ENCODE data around the gene DNASE1L1. TPM values are rescaled to one million over a fixed set of nuclear protein-coding genes. Genes with fewer than 3 reads are reported as not detected.
A peak's percentile ranks its signal among the peaks of the same experiment; 100 is the strongest.

DNASE1L1 gene, protein sequence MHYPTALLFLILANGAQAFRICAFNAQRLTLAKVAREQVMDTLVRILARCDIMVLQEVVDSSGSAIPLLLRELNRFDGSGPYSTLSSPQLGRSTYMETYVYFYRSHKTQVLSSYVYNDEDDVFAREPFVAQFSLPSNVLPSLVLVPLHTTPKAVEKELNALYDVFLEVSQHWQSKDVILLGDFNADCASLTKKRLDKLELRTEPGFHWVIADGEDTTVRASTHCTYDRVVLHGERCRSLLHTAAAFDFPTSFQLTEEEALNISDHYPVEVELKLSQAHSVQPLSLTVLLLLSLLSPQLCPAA
- 52.3 TPM for total RNA-seq
- long read RNA-seq, transcript DNASE1L1-205 (10 exons, 3,008 nt), result minor isoform, 6 of 35 reads
- long read RNA-seq, transcript DNASE1L1-202 (9 exons, 2,249 nt), result major isoform, 16 of 35 reads
- long read RNA-seq, partial matches to known transcripts, result 1 of 35 reads
- long read RNA-seq, other reads (novel, unspliced or antisense), result 10 of 35 reads

DNA sequence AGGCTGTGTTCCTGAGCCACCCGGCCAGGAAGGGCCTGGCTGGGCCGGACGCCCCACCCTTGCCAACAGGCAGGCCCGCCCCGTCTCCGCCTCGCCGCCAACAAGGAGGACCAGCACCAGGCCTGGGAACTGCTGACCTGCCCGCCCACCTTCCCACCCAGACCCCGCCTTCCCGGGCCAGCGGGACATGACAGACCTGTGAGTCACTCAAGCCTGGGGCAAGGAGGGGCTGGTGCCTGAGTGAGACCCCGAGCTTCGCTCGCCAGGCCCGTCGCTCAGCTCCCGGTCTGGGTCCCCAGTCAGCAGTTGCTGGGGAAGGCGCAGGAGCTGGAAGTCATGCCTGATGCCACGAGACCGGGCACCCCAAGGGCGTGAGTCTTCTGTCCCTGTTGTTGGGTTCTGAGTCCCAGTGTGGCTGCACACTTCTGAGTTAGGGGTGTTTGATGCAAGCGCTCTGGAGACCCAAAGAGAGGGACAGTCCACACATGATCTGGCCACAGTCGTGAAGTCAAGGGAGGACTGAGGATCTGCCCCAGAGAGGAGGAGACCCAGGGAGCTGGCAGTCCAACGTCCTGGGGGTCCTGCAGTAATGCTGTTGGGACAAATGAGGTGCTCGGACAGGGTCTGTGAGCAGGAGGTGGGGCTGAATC is at the start of gene DNASE1L1:
TSS of gene DNASE1L1 (minus strand) at position 33 of the 650 bp plus-strand sequence. CDS start 3,686 bp downstream, outside the sequence.
- peak; percentile 93 for DNase-seq (ENCODE audit: missing footprints)
- intact Hi-C loops (cut with DNase I), result loop anchor here (1.0 kb wide), 1 partner anchor 10 kb away; no protein-coding TSS in a partner anchor

DNA sequence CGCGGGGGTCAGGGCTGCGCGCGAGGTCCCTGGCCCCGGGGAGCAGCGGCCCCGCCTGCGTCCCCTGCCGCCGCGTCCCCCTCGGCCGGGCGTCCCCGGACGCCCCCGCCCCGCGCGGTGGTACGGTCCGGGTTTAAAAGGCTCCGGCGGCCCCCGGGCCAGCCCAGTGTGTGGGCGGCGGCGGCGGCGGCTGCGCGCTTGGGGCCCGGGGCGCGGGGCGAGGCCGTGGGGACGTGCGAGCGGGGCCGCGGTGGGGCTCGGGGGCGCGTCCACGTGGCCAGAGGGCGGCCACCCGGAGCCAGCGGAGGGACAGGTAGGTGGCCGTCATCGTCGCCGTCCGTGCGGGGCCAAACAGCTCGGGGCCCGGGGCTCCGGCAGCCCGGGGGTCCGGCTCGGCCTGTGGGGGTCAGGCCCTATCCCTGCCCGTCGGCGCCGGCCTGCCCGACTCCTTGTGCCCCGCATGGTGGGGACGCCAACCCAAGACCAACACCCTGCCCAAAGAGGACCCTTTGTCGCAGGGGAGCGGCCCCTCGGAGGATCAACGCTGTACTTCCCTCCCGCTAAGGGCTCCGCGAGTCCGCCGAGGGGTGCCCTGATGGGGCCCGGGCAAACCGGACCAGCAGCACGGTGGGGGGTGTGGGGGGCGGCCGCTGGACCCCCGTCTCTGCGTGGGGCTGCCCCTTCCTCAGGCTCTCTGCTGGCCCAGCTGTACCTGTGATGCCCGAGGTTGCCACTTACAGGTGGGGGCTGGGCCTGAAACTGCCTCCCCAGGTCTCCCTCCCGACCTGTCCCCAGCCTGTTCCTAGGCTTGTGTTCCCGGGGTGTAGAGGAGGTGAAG is 49.3 kb upstream of the DNASE1L1 start, which contains the start of gene PLXNA3:
TSS of gene PLXNA3 (plus strand) at position 166 of the 838 bp plus-strand sequence. CDS start 1,903 bp downstream, outside the sequence.
- intact Hi-C loops (cut with DNase I), result loop anchor here (2.0 kb wide), 1 partner anchor 20 kb away; the partner anchor contains the start of gene LAGE3
- peak; percentile 70 for DNase-seq (ENCODE audit: missing footprints)
- peak; percentile 70 for ATAC-seq

More for the DNA sequence above, at the start of gene DNASE1L1:
- ATAC-seq, result peak; percentile 62

DNA sequence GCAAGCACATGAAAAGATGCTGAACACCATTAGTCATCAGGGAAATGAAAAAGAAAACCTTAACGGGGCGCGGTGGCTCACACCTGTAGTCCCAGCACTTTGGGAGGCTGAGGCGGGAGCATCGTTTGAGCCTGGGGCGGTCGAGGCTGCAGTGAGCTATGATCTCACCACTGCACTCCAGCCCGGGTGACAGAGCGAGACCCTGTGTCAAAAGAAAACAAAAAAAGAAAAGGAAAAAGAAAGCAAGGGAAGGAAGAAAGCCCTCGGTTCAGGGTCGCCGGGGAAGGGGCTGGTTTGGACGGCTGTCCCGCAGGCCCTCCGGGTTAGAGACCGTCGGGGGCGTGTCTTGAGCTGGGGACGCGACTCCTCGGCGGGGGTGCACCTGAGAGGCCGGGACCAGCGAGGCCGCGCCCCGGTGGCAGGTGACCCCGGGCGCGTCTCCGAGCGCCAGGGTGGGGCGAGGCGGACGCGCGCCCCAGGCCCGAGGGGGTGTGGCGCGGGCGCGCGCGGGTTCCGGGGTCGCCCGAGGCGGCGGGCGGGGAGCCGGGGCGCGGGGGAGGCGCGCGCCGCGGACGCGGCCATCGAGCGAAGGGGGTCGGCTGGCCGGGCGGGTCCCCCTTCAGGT is 48.5 kb upstream of the DNASE1L1 start:
- ATAC-seq, result peak; percentile 57
- intact Hi-C loops (cut with DNase I), result loop anchor here (2.0 kb wide), 1 partner anchor 21 kb away; the partner anchor contains the start of gene LAGE3
- no peak for DNase-seq (ENCODE audit: missing footprints)

DNA sequence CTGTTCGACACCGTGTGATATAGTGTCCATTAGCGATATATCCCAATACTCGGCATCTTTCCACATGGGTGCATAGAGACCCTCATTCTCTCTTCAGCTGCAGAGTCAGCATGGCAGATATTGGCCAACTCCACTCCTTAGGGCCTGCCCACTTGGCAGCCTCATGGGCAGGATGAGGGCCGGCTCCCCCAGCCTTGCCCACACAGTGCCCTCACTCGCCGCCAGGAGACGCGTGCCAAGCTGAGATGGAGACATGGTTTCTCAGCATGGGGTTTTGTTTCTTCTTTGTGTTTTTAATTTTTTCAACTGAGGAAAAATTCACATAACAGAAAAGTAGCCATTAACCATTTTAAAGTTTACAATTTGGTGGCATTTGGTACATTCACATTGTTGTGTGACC is 43.8 kb upstream of the DNASE1L1 start:
- no peak for ATAC-seq
- intact Hi-C loops (cut with DNase I), result no loop called here
- DNase-seq (ENCODE audit: missing footprints), result no peak

DNA sequence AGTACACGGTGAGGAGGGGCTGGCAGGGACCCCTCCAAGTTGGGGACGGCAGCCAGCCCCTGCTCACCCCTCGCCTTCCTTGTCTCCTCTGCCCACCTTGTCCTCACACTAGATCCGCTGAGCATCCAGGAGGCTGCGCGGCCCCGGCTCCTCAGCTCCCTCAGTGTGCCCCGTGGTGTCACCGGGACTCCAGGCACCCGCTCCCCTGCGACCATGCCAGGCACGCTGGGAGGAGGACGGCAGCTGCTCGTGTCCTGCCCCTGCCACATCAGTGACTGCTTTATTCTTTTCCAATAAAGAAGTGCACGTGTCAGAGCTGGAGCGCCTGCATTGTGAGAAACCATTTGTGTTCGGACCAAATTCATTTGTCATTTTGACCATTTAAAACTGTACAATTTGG is 41.3 kb upstream of the DNASE1L1 start:
- DNase-seq (ENCODE audit: missing footprints) (no peak), ATAC-seq (no peak)
- intact Hi-C loops (cut with DNase I), result no loop called here

DNA sequence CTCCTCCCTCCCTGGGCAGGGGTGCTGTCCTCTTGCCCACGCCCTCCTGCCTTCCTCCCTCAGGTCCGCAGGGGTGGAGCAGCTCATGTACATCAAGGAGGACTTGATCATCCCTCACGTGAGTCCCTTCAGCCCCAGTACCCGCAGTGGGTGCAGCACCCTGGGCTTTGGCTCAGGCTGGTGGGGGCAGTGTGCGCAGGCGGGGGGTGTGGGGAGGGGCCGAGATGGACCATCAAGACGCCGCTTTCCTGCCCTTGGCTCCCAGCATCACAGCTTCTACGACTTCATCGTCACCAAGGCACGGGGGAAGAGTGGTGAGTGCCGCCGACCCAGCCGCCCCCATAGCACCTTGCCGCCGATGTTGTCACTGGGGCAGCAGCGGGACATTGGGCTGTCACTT is 40.6 kb upstream of the DNASE1L1 start:
- DNase-seq (ENCODE audit: missing footprints) (no peak), ATAC-seq (no peak)
- intact Hi-C loops (cut with DNase I), result no loop called here

DNA sequence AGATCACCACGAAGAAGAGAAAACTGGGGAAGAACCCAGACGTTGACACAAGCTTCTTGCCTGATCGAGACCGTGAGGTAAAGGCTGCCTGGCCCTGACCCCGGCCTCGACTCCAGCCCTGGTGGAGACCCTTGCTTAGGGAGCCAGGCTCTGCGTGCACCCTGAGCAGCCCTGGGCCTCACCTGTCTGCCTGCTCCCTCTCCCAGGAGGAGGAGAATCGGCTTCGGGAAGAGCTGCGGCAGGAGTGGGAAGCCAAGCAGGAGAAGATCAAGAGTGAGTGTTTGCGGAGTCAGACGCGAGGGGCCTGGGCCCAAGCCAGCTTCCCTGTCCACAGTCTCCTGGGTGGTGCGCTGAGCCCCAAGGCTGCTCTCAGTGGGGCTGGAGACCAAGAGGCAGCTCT is 39.4 kb upstream of the DNASE1L1 start:
- DNase-seq (ENCODE audit: missing footprints) (no peak), ATAC-seq (no peak)
- intact Hi-C loops (cut with DNase I), result no loop called here

DNA sequence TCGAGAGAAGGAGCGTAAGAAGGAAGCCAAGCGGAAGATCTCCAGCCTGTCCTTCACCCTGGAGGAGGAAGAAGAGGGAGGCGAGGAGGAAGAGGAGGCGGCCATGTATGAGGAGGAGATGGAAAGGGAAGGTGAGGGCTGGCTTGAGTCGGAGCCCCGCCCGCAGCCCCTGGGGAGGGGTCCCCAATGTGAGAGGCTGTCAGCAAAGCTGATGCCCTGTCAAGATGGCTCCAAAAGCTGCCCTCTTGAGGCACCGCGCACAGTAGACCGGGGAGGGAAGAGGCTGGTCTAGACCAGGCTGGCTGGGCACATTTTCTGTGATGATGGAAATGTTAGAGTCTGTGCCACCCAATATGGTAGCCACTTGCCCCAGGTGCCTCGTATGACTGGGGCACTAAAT is 37.4 kb upstream of the DNASE1L1 start:
- no peak for DNase-seq (ENCODE audit: missing footprints)
- ATAC-seq, result no peak
- intact Hi-C loops (cut with DNase I), result no loop called here

DNA sequence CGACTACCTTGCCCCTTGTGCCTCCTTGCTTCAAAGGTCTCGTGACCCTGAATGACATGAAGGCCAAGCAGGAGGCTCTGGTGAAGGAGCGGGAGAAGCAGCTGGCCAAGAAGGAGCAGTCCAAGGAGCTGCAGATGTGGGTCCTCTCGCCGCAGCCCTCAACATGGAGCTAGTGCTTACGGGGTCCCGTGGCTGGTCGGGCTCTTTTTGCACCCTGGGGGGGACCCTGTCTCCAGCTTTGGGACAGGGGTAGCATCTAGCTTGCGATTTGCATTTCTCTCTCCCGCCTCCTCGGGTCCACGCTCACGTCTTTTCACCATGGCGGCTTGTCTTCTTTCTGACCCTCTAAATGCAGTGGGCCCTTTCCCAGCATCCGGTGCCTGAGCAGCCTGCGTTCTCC is 36.7 kb upstream of the DNASE1L1 start:
- intact Hi-C loops (cut with DNase I), result no loop called here

DNA sequence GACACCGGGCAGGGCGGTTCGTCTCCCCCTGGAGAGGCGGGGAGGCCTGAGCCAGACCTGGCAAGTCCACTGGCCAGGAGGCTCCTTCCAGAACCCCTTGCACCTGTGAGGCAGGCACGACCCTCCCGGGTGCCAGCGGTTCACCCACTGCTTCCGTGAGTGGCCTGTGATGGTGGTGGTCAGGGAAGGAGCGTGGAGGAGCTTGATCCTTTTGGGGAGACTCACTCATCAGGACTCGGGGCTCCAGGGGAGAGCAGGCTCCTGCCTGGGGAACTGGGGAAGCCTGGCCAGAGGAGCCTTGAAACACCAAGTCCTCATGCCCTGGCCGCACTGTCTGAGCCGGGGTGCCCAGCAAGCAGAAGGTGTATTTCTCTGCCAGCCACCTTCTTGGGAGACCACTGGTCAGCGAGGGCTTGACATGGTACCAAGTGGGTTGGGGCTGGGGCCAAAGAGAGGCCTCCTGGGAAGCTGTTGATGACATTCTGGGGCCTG is 35.7 kb upstream of the DNASE1L1 start:
- DNase-seq (ENCODE audit: missing footprints) (no peak), ATAC-seq (no peak)
- intact Hi-C loops (cut with DNase I), result loop anchor here (5.0 kb wide), 1 partner anchor 32 kb away; the partner anchor contains the start of gene LAGE3

More for the DNA sequence above, 36.7 kb upstream of the DNASE1L1 start:
- DNase-seq (ENCODE audit: missing footprints), result no peak
- no peak for ATAC-seq

DNA sequence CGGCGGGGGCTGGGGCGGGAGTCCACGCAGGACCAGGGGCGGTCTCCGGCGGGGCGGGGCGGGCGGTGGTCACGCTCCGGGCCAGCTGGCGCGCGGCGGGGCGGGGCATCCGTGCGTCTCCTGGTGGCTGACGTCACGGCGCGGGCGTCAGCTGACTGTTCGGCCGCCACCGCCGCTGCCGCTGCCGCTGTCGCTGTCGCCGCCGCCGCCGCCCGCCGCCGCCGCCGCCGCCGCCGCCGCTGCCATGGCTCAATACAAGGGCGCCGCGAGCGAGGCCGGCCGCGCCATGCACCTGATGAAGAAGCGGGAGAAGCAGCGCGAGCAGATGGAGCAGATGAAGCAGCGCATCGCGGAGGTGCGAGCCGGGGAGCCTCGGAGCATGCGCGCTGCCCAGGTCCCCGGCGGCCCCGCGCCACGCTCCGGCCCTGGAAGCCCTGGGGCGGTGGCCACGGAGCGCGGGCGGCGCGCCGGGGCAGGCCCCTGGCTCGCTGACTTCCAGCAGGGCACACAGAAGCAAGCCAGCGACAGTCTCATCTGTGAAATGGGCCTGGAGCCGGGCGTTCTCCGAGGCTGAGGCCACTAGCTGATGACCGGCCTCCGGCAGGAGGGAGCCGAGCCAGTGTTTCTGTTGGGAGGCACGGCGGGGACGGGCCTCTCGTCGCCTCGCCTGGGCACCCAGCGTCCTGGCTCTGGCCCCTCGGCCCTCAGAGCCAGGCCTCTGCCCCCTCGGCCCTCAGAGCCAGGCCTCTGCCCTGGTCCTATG is 35.1 kb upstream of the DNASE1L1 start, which contains the start of gene FAM50A:
TSS of gene FAM50A (plus strand) at position 150 of the 763 bp plus-strand sequence. CDS start at position 245, 95 bp downstream.
- intact Hi-C loops (cut with DNase I), result loop anchor here (5.0 kb wide), 1 partner anchor 33 kb away; the partner anchor contains the start of gene LAGE3
- peak; percentile 86 for ATAC-seq
- DNase-seq (ENCODE audit: missing footprints), result peak; percentile 88

DNA sequence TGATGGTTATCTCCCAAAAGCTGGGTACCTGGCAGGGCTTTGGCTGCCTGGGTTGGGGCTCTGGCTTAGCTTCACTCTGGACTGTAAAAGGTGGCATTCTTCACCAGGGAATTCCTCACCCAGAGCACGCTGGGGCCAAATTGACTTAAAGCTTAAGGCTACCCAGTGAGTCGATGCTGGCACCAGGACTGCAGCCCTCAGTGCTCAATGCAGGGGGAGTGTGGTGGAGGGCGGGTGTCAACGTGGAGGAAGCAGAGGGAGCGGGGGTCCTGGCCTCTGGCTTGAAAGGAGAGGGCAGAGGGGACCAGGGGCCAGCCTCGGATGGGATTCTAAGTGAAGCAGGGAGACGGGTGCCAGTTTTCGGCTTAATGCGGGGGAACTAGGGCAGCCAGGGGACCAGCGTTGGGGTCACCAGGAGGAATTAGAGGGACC is 34.4 kb upstream of the DNASE1L1 start:
- ATAC-seq (peak; percentile 7), DNase-seq (ENCODE audit: missing footprints) (no peak)
- intact Hi-C loops (cut with DNase I), result loop anchor here (5.0 kb wide), 1 partner anchor 34 kb away; the partner anchor contains the start of gene LAGE3

DNA sequence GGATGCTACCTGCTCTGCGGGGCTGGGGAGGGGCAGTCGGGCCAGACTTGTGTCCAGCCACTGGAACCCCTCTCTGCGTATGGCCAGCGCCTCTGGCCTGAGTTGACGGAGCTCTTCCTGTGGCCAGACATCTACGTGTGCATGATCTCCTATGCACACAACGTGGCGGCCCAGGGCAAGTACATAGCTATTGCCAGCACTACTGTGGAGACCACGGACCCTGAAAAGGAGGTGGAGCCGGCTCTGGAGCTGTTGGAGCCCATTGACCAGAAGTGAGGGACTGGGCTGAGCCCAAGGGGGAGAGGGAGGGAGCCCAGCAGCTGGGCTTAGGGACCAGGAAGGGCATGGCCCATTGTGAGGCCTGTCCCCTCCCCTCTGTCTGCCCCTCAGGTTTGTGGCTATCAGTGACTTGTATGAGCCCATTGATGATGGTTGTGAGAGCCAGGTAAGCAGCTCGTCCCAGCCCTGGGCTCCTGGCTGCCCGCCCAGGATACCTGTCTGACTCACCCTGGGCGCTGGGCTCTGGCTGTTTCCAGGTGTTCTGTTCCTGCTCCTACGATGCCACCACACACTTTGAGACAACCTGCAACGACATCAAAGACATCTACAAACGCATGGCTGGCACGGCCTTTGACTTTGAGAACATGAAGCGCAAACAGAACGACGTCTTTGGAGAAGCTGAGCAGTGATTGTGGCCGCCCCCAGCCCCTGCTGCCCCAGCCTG is 33.1 kb upstream of the DNASE1L1 start:
- ATAC-seq, result no peak
- no peak for DNase-seq (ENCODE audit: missing footprints)
- intact Hi-C loops (cut with DNase I), result loop anchor here (5.0 kb wide), 1 partner anchor 35 kb away; the partner anchor contains the start of gene LAGE3

DNA sequence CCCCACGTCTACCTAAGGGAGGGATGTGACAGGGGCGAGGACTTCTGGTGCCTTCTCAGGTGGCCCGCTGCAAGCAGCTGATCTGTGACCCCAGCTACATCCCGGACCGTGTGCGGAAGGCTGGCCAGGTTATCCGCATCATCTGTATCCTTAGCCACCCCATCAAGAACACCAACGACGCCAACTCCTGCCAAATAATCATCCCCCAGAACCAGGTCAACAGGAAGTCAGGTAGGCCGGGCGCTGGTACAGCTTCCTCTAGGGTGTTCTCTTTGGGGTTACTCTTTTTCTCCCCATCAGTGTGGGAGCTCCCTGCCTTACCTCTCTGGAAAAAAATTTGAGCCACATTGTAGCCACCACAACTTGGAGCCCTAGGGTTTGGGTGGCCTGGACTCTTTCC is 32.5 kb upstream of the DNASE1L1 start:
- intact Hi-C loops (cut with DNase I), result loop anchor here (5.0 kb wide), 1 partner anchor 36 kb away; the partner anchor contains the start of gene LAGE3
- DNase-seq (ENCODE audit: missing footprints) (no peak), ATAC-seq (no peak)

DNA sequence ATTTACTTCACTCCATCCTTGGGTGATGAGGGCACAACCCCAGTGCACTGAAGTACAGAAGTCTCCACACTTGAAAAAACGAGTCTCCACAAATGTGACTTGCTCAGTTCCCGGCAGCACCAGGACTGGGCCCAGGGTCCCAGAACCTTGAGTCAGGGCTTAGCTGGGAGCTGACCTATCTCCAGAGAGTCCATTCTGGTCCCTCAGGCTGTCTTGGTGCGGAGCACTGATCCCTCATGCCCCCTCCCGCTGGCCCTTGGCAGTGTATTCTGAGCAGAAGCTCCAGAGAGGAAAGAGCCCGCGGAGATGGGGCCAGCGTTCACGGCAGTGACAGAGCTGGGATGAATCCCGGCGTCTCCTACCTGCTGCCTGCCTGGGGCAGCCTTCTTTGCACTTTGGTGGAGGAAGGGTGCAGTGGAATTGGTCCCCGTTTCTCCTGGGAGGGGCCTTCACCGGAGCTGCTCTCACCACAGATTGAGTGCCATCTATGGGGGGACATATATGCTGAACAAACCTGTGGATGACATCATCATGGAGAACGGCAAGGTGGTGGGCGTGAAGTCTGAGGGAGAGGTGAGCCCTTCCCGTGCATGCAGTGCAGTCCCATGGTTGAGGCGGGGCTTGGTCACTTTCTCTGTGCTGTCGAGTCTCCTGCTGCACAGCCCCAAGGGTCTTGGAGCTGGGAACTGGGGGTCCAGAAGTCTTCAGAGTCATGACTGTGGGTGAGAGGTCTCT is 31.7 kb upstream of the DNASE1L1 start:
- intact Hi-C loops (cut with DNase I), result loop anchor here (5.0 kb wide), 1 partner anchor 37 kb away; the partner anchor contains the start of gene LAGE3
- DNase-seq (ENCODE audit: missing footprints) (no peak), ATAC-seq (no peak)
